Liver (tissue), 9 donors: ENCODE data around the gene DLX5. TPM values are rescaled to one million over a fixed set of nuclear protein-coding genes. Genes with fewer than 3 reads are reported as not detected.

ENCODE experiments used
- DNase-seq: peaks from one replicate; pipeline ENCODE4 v3.0.0-alpha.2; 2017; ENCODE audit warnings: low spot score
- H3K27ac ChIP-seq, 2 donors: one replicate each; pipeline ENCODE4 v1.7.0; 2013; ENCODE audit warnings: inconsistent platforms in 2 of 2, low read length in 2 of 2, control low read depth in 1 of 2, low read depth in 1 of 2, mild to moderate bottlenecking in 1 of 2
- H3K27me3 ChIP-seq, 4 donors: one replicate each; pipeline versions ENCODE4 v1.6.1 to v1.7.0; 2013; ENCODE audit warnings: low read length in 3 of 4, inconsistent platforms in 1 of 4, mild to moderate bottlenecking in 1 of 4, moderate library complexity in 1 of 4; ENCODE audit not compliant: control insufficient read depth in 4 of 4, insufficient read depth in 4 of 4
- H3K36me3 ChIP-seq, 4 donors: one replicate each; pipeline versions ENCODE4 v1.6.1 to v1.7.0; 2013; ENCODE audit warnings: low read length in 3 of 4, mild to moderate bottlenecking in 3 of 4, low read depth in 1 of 4, moderate library complexity in 1 of 4; ENCODE audit not compliant: control insufficient read depth in 4 of 4, insufficient read depth in 3 of 4
- H3K4me1 ChIP-seq, 4 donors: one replicate each; pipeline versions ENCODE4 v1.6.1 to v1.7.0; 2013; ENCODE audit warnings: low read length in 3 of 4, mild to moderate bottlenecking in 3 of 4, moderate library complexity in 1 of 4; ENCODE audit not compliant: control insufficient read depth in 4 of 4, insufficient read depth in 4 of 4
- H3K4me3 ChIP-seq, 3 donors: one replicate each; pipeline versions ENCODE4 v1.6.1 to v1.7.0; 2013; ENCODE audit warnings: low read length in 3 of 3, control low read depth in 1 of 3, low read depth in 1 of 3, mild to moderate bottlenecking in 1 of 3
- H3K9ac ChIP-seq, 2 donors: one replicate each; pipeline ENCODE4 v1.7.0; 2013; ENCODE audit warnings: low read length in 2 of 2, mild to moderate bottlenecking in 2 of 2, moderate library complexity in 2 of 2, control low read depth in 1 of 2, low read depth in 1 of 2
- H3K9me3 ChIP-seq, 4 donors: one replicate each; pipeline versions ENCODE4 v1.6.1 to v1.7.0; 2013; ENCODE audit warnings: low read length in 3 of 4; ENCODE audit not compliant: control insufficient read depth in 4 of 4
- CTCF ChIP-seq: fragments of 150-350 bp; IDR thresholded peaks from 2 replicates; pipeline ENCODE4 v1.5.1; 2017; ENCODE audit warnings: improper control_type of control experiment, low read depth, low read length; ENCODE audit not compliant: missing input control
- GABPA ChIP-seq, 2 donors: IDR thresholded peaks in 1 of 2; conservative IDR thresholded peaks in 1 of 2; 2 replicates each; pipeline ENCODE4 v1.6.1; 2016; ENCODE audit warnings: antibody characterized with exemption in 2 of 2, mild to moderate bottlenecking in 1 of 2, moderate library complexity in 1 of 2
- HNF4A ChIP-seq, 2 donors: conservative IDR thresholded peaks; 2 replicates each; pipeline ENCODE4 v1.6.1; 2016; ENCODE audit warnings: antibody characterized with exemption in 2 of 2, mild to moderate bottlenecking in 2 of 2
- HNF4G ChIP-seq: IDR thresholded peaks from 2 replicates; pipeline ENCODE4 v1.6.1; 2016; ENCODE audit warnings: antibody characterized with exemption
- RAD21 ChIP-seq, 2 donors: IDR thresholded peaks; 2 replicates each; pipeline ENCODE4 v1.6.1; 2016; ENCODE audit warnings: antibody characterized with exemption in 2 of 2, mild to moderate bottlenecking in 2 of 2
- SP1 ChIP-seq: IDR thresholded peaks from 2 replicates; pipeline ENCODE4 v1.6.1; 2018; ENCODE audit warnings: antibody characterized with exemption, mild to moderate bottlenecking
- TAF1 ChIP-seq: conservative IDR thresholded peaks from 2 replicates; pipeline ENCODE4 v1.6.1; 2016; ENCODE audit warnings: antibody characterized with exemption, mild to moderate bottlenecking
- YY1 ChIP-seq: IDR thresholded peaks from 2 replicates; pipeline ENCODE4 v1.6.1; 2016; ENCODE audit warnings: antibody characterized with exemption, mild to moderate bottlenecking
- ZBTB33 ChIP-seq: IDR thresholded peaks from 2 replicates; pipeline ENCODE4 v1.6.1; 2016; ENCODE audit warnings: antibody characterized with exemption
- WGBS: extraction: QIAGEN DNeasy Blood & Tissue Kit; methylation state at CpG from one replicate; pipeline ENCODE4 v1.1.7; 2013; 5-methylcytosine and 5-hydroxymethylcytosine counted together
- polyA plus RNA-seq, 2 donors: library from polyadenylated mRNA; stranded (reverse) in 1 of 2; unstranded in 1 of 2; fragments of 200-250 nt in 1 of 2; fragments of >200 nt in 1 of 2; fragmentation: Nextera tagmentation in 1 of 2; extraction: Ambion mirVana in 1 of 2; gene quantifications; one replicate each; pipeline versions ENCODE4 v1.2.1 to v1.2.3, GENCODE V29; 2013 to 2015
- total RNA-seq, 2 donors: library from RNA; depleted of rRNA; stranded (reverse); fragments of >200 nt; gene quantifications; one replicate each; pipeline ENCODE4 v1.2.3, GENCODE V29; 2014
- donor health status: healthy.
- donor health status: healthy.
- donor health status: healthy.
- donor health status: healthy.
- donor health status: healthy.

Gene DLX5
- total and polyA plus RNA-seq, 4 donors = not detected

- 33% methylated on average over 5 of the region's 5 CpGs for WGBS
- peak; percentile 73 to 80 for TF ChIP-seq RAD21 (IDR thresholded peaks at IDR 0.05)
- no peak for TF ChIP-seq HNF4G
- no peak for TF ChIP-seq HNF4A (conservative IDR thresholded peaks at IDR 0.05)
- no peak for TF ChIP-seq ZBTB33
- peak; percentile 61 for TF ChIP-seq CTCF
- Histone ChIP-seq H3K4me3 (no peak overlapping the region), H3K27ac (no peak overlapping the region), H3K4me1 (no peaks in the 10 kb centered on the region), H3K9ac (no peak overlapping the region), H3K27me3 (no peaks in the 10 kb centered on the region), H3K9me3 (no peaks in the 10 kb centered on the region), H3K36me3 (no peaks in the 10 kb centered on the region)
- DNase-seq = no peak
These were observed 40.4 kb upstream of the DLX5 start for GRCh38 chr7:97064972-97065587.

GRCh38 chr7:97064020-97064419 is 39.4 kb upstream of the DLX5 start:
- no peak overlapping the region for H3K27ac ChIP-seq
- WGBS = 61% methylated on average over 3 of the region's 3 CpGs
- no peak for TF ChIP-seq TAF1
- no peak for TF ChIP-seq SP1
- no peak for TF ChIP-seq YY1
- H3K9me3 ChIP-seq = peaks cover 0 to 3% (median 0%) of the 10 kb centered on the region in 4 donors
- H3K9ac ChIP-seq = no peak overlapping the region
- DNase-seq = no peak
- H3K4me1 ChIP-seq = no peaks in the 10 kb centered on the region
- no peaks in the 10 kb centered on the region for H3K36me3 ChIP-seq
- no peak overlapping the region for H3K4me3 ChIP-seq
- H3K27me3 ChIP-seq = no peaks in the 10 kb centered on the region

GRCh38 chr7:97043281-97043680 is 18.6 kb upstream of the DLX5 start:
- peaks cover 0 to 3% (median 0%) of the 10 kb centered on the region in 4 donors for H3K27me3 ChIP-seq
- no peak for TF ChIP-seq GABPA (IDR thresholded peaks at IDR 0.05 in 1 of 2, conservative IDR thresholded peaks at IDR 0.05 in 1 of 2)
- H3K36me3 ChIP-seq = no peaks in the 10 kb centered on the region
- H3K4me1 ChIP-seq = peaks cover 0 to 9% (median 0%) of the 10 kb centered on the region in 4 donors
- DNase-seq = no peak
- WGBS = 61% methylated on average over 2 of the region's 2 CpGs
- H3K9ac ChIP-seq = no peak overlapping the region
- H3K9me3 ChIP-seq = no peaks in the 10 kb centered on the region
- no peak overlapping the region for H3K4me3 ChIP-seq
- no peak overlapping the region for H3K27ac ChIP-seq
